HG03342 (cell line): Measurements from ENCODE around the gene TBX21.

Experiments used
- ATAC-seq: cut with Tn5 transposase; IDR thresholded peaks from one replicate; pipeline ENCODE4 v1.9.1; 2021; ENCODE audit warnings: mild to moderate bottlenecking, moderate library complexity; ENCODE audit not compliant: unreplicated experiment

The TBX21 gene

DNA sequence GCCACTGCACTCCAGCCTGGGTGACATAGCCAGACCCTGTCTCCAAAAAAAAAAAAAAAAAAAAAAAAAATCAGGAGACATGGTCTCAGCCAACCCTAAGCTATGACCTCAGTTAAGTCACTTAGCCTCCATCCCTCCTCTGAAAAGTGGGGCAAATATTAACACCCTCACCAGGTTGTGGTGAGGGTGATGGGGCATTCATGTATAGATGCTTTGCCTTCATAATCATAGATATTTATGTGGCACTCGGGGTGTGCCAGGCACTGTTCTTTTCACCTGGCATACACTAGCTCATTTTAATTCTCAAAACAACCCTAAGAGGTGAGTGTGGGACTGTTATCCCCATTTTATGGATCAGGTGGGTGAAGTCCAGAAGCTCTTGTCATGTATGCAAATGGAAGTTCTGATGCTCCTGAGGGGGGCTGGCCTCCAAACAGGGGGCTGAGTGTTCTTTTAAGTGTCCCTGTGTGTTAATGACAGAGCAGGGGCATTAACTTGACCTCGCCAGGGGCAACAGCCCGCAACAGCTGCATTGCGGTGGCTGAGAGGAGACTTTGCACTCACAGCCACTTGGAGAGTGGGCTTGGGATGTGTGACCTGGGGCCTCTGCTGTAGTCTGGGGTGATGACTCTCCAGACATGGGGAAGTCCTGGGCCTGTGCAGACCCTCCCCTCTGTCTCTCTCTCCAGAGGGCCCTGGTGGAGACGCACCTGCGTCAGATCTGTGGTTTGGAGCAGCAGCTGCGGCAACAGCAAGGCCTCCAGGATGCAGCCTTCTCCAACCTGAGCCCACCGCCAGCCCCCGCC is 34.9 kb upstream of the TBX21 start:
- ATAC-seq, result no peak

DNA sequence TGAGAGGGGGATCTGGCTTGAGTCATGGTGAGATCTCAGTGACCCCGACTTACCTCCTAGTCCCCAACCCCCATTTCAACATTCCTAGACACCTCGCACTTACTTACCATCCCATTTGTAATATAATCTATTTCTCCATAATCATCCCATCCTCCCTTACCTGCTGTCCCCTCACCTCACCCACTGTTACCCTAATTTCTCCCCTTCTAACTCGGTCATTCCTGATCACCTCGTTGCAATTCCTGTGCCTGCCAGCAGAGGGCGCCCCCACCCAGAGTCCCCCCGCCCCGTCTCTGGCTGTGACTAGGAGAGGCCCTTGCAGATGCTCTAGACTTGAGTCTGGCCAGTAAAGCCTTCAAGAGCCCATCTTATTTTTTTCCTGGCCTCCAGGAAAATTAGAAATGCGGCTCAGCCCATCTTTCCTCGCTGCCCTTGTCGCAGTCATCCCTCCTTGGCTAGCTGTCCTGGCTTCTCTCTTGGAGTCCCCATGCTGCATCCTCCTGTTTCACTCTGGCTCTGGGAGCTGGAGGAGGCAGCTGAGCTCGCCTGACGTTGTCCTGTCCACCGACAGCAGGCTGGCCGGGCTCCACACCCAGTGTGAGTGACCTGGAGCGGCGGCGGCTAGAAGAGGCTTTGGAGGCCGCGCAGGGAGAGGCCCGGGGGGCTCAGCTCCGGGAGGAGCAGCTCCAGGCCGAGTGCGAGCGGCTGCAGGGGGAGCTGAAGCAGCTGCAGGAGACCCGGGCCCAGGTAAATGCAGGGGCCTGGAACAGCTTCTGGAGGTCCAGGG is 34.1 kb upstream of the TBX21 start:
- no peak for ATAC-seq

DNA sequence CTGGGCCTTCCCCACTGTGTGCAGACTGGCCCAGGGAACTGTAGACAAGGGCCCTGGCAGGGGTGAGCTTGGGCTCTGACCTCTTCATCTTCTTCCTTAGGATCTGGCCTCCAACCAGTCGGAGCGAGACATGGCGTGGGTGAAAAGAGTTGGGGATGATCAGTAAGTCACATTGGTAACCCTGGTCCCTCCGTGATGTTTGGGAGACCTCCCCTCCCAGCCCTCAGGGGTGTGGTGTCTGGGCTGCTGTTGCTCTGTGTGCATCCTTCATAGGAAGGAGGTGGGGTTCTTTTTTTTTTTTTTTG is 33.5 kb upstream of the TBX21 start:
- ATAC-seq, result no peak

DNA sequence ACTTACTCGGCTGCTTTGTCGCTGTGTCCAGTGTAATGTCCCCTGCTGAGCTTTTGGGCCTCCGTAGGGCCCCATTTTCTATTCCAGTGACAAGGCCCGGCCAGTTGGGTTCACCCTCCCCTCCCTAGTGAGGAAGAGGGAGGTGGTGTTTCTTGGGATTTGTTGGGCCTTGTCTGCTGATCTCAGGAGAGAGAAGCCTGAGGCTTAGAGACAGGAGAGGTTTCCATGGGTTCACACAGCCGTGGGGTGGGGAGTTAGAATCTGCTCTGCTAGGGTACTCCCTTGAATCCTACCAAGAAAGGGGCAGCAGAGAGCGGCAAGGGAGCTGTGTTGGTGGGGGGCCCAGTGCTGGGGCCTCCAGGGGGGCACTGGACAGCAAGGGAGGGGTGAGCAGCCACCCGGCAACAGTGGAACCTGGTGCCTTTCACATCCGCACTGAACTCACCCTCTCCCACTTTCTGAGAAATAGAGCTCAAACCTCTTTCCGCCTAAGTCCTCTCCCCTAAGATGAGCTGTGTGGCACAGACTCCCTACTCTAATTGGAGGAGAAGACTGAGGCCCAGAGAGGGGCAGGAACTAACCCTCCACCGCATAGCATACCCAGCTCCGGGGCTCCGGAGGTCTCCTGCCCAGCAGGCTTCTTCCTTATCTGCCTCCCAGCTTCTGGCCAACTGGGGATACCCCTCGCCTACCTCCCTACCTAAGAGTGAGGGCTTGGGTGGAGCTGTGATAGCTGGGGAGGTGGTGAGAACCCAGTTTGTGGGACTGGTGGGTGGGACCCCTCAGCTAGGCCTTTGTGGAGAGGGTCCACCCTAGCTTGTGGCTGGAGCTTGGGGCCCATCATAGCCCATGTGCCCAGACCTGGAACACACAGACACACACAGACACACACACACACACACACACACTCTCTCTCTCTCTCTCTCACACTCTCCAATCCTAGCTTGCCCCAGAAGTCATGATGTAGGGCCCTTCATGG is 32.3 kb upstream of the TBX21 start:
- ATAC-seq, result no peak

DNA sequence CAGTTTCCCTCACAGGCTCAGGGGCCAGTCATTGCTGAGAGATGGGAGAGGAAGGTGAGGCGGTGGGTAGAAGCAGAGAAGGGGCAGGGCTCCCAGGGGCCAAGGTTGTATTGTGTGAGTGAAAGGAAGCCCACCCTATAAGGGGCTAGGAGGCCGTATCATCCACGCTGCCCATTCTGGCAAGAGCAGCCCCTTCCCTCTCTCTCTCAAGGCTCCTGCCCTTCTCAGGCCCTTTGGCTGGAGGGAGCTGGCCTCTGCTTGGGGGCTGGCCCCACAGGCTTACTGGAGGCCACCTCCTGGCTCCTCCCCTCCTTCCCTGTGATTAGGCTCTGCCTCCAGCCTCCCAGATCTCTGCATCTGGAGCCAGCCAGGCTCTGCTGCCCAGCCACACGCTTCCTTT is 31.4 kb upstream of the TBX21 start:
- ATAC-seq, result no peak

DNA sequence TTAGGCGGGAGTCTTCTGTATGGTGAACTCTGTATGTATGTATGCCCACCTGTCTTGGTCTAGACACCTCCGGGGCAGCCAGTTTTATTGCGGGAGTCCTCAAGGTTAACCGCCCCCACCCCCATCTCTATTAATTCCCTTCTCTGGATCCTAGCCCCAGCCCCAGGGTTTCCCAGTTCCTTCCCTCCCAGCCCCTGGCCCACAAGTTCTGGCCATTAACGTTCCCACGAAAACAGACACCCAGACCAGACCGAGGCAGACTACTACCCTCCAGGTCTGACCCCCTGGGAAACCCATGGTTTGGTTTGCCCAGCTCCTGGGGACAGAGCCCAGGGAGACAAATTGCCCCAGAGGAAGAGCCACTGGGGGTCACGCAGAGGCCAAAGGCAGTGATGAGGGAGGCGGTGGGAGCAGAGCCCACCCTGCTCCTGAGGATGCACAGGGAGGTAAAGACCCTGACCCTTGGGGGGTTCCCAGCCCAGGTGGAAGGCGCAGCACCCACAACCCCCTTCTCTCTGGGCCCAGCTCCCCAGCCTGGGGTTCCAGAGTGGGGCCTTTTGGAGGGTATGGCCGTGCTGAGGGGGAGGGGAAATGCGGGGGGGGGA is 30.5 kb upstream of the TBX21 start:
- ATAC-seq, result no peak

DNA sequence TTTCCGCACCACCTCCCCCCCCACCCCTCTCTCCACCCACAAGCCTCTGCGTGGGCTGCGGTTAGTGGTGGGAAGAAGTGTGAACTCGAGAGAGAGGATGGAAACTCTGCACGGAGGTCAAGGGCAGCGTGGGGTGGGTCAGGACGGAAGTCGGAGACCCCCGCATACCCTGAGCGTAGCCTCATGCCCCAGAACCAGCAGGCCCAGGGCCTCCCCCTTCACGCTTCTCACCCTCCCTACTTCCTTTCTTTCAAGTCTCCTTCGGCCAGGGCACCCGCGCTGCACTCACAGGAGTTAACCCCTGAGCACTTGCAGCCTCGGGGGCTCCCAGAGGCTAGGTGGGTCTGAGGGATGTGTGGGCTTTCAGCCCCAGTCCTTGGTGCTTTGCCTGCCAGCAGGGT is 29.8 kb upstream of the TBX21 start:
- no peak for ATAC-seq

DNA sequence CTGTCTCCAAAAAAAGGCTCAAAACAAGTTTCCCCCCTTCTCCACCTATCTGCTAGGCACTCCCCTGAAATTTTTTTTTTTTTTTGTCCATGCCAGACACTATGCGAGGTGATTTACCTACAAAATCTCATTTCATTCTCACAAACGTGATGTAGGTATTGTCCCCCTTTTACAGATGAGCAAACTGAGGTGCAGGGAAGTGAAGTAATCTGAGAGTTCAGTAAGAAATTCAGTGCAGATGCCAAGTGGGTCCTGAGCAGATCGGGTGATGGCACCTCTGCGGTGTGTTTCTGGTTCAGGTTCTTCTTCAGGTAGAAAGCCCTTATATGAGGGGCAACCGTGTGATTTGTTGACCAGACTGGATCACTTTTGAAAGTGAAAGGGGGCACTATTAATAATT is 29.4 kb upstream of the TBX21 start:
- no peak for ATAC-seq

DNA sequence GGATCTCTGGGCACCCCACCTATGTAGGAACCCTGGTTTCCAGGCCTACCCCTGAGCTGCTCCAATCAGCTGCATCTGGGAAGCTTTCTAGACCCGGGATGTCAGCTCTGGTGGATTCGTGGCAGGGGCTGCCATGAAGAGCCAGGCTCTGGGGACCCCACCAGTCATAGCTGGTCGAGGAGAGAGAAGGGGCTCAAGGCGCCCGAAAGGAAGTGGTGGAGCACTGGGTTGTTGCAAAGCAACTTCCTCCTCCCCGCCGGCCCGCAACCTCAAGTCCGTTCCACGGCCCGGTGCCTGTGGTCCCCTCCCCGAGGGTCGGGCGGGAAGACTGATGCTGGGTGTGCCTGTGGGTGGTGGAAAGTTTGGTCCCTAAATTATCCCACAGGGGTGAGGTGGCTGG is 28.9 kb upstream of the TBX21 start:
- ATAC-seq, result no peak

DNA sequence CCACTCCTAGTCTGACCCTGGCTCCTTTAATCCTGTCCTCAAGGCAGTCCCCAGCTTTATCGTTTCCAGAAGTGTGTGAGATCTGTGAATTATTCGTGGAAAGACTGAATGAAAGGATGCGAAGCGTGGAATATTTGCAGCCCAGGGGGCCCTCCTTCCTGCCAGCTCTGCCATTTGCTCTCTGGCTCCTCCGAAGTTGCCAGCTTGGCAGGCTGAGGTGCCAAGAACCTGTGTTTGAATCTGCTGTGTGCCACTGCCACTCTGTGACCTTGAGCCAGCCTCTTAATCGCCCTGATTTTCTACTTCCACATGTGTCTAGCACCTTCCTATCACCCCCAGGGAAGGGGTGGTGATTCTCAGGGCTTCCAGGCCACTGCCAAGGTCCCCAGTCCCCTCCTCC is 28.3 kb upstream of the TBX21 start:
- no peak for ATAC-seq

DNA sequence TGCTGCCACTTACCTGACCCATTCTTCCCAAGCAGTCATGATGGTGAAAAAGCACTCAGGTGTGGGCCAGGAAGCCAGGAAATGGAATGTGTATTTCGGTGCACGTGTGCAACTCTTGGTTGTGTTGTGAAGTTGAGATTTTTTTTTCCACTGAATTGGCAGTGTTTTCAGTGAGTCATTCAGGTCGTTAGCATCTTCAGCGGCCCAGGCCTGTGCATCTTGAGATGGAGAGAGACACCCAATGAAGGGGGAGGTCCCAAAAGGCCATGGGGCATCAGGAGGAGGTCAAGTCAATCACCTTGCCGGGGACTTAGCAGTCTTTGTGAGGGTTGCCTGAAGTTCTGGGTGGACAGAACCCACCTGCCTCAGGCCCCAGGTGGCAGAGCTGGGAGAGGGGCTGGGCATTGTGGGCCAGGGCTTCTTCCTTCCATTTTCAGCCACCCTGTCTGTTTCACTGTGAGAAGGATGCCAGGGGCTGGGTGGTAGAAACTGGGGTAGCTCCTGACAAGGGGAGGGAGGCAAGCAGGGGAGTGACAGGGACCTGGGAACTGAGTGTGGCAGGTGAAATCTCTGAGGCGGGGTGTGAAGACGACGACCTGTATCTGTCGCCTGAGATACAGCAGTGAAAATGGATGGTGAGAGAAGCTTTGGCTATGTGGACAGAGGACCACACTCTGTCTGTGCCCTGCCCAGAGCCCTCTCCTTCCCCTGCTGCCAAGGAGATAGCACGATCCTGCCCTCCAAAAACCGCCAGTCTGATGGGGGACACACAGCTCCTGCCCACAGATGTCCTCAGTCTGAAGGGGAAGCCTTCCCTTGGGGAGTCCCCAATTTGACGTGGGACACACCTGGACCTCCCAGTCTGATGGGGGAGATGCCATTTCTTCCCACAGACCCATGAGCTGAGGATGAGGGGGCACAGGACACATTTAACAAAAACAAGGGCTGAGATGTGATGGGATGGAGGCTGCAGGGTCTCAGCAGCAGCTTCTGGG is 27.2 kb upstream of the TBX21 start:
- ATAC-seq, result no peak

DNA sequence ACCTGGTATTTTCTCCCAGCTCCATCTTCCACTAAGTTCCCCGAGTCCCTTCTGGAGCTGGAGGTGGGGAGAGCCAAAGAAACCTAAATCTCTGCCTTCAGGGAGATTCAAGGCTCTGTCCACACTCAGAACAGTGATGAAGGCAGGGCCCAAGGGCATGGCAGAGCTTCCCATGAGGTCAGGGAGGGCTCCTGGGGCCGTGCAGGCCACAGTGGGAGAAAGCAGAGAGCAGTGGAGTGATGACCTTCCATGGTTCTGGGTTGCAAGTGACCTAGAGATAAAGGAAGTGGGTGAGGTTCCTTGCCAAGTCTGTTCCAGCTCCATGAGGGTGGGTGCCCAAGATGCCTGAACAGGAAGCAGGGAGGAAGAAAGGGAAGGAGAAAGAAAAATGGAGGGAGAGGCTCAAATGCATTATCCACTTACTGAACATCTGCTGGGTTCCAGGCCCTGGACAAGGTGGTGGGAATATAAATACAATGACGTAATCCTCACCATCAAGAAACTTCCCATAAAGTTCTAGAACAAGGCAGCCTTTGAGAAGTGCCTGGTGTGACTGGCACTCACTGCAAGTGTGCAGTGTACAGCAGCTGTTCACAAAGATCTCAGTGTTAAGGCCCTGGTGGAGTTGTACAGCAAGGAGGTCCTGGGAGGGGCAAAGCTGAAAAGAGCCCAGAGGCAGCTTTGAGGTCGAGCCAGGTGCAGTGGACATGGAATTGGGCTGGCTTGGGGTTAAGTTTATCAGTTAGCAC is 25.8 kb upstream of the TBX21 start:
- no peak for ATAC-seq

DNA sequence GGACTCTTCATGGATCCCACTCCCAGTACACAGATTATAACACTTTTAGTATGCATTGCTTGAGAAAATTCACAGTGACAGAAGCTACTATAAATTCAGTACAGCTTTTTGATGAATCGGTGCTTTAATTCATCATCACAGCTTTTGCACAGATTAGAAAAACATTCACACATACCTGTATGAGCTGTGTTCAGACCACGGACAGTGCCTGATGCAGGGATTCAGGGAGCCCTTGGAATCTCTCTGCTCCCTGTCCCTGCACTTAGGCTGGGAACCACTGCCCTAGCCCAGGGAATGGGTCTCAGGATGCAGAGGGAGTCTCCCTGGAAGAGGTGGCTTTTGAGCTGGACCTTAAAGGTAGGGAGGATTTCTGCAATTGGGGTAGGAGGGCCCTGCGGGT is 25.2 kb upstream of the TBX21 start:
- no peak for ATAC-seq

DNA sequence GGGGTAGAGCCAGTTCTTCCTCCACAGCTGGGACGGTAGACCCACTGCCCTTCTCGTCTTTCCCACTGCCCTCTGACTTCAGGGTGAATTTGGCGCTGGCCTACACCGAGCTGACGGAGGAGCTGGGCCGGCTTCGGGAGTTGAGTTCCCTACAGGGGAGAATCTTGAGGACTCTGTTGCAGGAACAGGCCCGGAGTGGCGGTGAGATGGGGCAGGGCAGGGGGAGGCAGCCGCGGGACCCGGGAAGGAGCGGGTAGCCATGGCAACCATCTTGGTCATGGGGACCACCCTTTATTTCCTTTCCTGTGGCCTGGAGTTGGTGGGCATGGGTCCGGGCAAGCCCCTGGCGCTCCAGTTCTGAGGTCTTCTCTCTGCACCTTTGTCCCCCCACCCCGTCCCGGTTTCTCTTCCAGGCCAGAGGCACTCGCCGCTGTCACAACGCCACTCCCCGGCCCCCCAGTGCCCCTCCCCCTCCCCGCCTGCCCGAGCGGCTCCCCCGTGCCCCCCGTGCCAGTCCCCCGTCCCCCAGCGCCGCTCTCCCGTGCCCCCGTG is 24.6 kb upstream of the TBX21 start:
- no peak for ATAC-seq

DNA sequence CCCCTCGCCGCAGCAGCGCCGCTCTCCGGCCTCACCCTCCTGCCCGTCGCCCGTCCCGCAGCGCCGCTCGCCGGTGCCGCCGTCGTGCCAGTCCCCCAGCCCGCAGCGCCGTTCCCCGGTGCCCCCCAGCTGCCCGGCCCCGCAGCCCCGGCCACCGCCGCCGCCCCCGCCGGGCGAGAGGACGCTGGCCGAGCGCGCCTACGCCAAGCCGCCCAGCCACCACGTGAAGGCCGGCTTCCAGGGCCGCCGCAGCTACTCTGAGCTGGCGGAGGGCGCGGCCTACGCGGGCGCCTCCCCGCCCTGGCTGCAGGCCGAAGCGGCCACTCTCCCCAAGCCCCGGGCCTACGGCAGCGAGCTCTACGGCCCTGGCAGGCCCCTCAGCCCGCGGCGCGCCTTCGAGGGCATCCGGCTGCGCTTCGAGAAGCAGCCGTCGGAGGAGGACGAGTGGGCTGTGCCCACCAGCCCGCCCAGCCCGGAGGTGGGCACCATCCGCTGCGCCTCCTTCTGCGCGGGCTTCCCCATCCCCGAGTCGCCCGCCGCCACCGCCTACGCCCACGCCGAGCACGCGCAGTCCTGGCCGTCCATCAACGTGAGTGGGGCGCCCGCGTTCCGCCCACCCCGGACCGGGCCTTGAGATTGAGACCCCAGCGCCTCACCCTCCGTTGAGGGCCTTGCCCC is 24.0 kb upstream of the TBX21 start:
- no peak for ATAC-seq

DNA sequence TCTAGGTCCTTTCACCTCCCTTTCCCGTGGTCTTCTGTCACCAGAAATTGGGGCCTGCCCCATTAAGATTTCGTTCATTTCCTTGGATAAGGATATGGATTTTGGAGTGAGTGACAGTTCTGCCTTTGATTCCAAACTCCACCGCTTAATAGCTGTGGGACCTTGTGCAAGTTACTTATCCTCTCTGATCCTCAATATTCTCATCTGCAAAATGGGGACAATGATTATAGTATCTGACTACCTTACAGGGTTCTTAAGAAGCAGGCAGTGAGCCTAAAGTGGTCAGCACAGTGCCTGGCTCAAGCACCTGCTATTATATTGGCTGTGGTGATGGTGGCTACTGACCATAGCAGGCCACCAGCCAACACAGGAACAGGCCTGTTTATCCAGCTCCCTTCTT is 23.4 kb upstream of the TBX21 start:
- ATAC-seq, result no peak

DNA sequence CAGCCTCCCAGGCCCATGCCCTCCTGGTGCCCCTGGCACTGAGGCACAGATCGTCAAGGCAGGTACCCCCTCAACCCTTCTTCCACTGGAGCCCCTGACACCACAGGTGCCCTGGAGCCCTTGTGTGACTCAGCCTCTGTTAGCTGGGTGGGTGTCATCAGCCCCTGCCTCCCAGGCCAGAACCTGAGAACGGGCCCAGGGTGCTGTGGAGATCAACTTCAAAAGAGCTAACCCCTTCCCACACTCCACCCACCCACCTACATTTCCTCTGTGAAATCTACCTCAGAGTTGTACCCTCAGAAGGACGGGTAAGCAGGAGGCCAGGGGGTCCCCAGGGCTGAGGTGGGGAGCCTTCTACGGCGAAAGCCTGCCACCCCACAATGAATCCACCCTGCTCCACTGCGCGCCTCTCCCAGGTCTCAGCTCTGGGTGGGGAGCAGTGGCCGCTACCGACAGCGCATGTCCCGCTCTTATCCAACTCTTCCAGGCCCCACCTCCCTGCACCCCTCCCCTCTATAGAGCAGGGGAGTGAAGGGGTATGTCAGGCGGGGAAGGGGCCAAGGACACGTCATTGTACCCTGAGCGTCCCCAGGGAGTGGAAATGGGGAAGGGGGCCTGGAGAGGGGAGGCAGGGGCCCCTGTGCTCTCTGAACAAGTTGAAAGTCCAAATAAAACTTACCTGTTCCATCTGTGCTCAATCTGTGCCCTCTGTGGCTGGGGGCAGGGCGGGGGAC is 21.5 kb upstream of the TBX21 start:
- ATAC-seq, result no peak
